Peyer's patch (tissue), 4 donors: ENCODE results near the gene CDKN2AIP.
A peak's percentile ranks its signal among the peaks of the same experiment; 100 is the strongest.

Experiments used
- CTCF ChIP-seq, 6 experiments: fragments of 450-650 bp in 4 of 6; fragments of 200-600 bp in 2 of 6; sonication (generic) in 1 of 6; IDR thresholded peaks; one replicate each; pipeline ENCODE4 v1.5.1; 2017 to 2019; ENCODE audit warnings: antibody characterized with exemption in 6 of 6, mild to moderate bottlenecking in 3 of 6, moderate library complexity in 1 of 6
- POLR2A ChIP-seq, 2 donors: fragments of 450-650 bp; IDR thresholded peaks; one replicate each; pipeline ENCODE4 v1.5.1; 2017; ENCODE audit warnings: antibody characterized with exemption in 2 of 2, mild to moderate bottlenecking in 2 of 2, moderate library complexity in 2 of 2

- TF ChIP-seq CTCF (IDR thresholded peaks at IDR 0.05) (peak in 1 of 6 experiments; percentile 15), POLR2A (IDR thresholded peaks at IDR 0.05) (no peak)
Measured at GRCh38 chr4:183443655-183444213, 702 bp upstream of the CDKN2AIP start.
